GM19463 (cell line): ENCODE measurements around the gene HOXB2.
A peak's percentile ranks its signal among the peaks of the same experiment; 100 is the strongest.

Experiments used
- ATAC-seq: cut with Tn5 transposase; IDR thresholded peaks from one replicate; pipeline ENCODE4 v1.9.1; 2021; ENCODE audit warnings: mild to moderate bottlenecking, moderate library complexity; ENCODE audit not compliant: unreplicated experiment

The HOXB2 gene

DNA sequence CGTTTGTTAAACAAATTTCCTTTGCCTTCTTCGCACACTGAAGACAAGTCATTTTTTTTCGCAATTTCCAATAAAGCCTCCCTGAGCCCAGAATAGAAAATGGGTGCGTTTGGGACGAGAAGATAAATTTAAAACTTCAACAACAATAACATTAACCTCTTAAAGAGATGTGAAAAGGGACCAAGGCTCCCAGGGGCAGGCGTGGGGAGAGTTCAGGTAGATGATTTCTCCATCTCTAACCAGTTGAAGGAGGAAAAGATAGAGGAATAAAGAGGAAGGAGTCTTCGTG, 34.5 kb upstream of the HOXB2 start:
- no peak for ATAC-seq

DNA sequence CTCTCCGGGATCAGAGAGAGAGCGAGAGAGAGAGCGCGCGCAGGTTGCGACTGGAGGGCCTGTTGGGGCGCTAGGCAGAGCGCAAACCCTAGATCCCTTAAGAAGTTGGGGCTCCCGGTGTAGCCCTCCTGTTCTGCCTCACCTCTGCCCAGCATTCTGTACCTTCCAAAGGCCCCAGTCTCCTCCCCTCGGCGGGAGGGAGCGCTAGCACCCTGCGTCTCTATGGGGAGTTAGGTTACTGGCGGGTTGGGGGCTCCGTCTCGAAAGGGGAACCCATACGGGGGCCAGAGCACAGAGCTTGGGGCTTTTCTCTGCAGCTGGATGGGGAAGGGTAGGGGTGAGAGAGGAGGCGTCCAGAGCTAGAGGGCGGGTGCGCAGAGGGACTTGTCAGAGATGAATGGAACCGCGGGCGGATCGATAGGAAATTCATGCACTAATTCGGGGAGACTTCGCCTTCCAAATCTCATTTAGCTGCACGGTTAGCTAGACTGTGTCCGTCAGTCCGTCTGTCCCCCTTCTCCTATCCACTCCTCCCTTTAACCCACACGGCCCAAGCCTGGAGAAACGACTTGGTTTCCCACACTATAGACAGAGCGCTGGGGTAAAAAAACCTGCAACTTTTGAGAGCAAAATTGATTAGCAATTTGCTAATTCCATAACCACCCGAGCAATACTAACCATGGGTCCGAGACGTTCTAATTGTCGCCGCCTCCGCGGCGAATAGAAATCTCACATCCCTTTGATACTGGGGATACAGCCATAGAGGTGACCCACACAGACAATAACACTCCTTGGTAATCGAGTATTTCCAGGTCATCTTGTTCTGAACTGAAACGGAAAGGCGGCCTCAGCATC, 33.9 kb upstream of the HOXB2 start:
- ATAC-seq, result peak; percentile 34

DNA sequence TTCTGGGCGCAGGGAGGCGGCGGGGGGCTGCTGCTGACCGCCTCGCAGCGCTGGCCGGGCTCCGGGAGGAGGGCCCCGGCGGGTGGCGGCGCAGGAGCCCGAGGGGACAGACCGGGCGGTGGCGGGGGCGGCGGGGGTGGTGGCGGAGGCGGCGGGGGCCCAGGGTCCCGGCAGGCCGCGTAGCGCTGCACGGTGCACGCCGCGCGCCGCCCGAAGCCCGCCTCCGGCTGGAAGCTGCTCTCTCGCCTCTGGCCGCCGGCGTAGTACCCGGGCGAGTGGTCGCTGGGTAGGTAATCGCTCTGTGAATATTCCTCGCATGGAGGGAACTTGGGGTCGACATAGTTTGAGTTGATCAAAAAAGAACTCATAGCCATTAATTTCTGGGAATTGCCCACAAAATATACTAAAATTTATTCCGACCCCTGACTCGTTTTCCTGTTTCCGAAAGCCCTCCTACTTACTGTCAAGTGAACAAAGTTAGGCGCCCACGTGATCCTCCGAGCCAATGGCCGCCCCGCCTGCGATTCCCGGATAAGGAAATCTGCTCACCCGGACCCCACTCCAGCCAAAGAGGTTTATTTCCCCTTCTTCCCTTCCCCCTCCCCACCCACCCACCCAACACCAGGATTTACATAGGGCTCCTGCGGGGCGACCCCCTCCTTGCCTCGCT, 33.2 kb upstream of the HOXB2 start, which contains the start of gene HOXB4:
HOXB4 (minus strand) TSS at position 405 of the 670 bp plus-strand sequence; CDS start at position 374, 31 bp downstream.
- peak; percentile 44 for ATAC-seq

DNA sequence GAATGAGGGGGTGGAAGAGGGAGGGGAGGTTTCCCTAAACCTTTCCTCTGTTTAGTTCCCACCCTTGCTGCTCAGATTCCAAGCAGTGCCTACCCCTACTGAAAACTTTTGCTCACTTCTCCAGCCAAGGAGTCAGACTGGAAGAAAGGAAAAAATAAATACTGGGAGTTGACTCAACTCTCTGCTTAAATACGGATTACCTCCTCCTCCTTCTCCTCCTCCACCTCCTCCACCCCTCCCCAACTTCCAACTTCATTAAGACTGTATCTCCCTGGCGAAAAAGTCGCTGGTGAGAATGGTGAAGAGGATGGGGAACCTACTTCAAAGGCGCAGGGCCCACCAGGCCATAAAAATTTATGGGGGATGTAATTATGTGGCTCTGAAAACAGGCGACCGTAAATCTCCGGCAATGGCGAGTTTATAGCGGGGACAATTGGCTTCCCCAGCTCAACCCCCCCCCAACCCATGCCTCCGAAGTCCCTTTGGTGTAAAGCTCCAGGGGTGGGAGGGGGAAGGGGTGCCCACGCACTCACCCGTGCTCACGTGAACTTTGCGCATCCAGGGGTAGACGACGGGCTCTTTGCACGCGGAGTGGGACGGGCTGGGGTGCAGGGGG, 32.5 kb upstream of the HOXB2 start:
- ATAC-seq, result no peak

DNA sequence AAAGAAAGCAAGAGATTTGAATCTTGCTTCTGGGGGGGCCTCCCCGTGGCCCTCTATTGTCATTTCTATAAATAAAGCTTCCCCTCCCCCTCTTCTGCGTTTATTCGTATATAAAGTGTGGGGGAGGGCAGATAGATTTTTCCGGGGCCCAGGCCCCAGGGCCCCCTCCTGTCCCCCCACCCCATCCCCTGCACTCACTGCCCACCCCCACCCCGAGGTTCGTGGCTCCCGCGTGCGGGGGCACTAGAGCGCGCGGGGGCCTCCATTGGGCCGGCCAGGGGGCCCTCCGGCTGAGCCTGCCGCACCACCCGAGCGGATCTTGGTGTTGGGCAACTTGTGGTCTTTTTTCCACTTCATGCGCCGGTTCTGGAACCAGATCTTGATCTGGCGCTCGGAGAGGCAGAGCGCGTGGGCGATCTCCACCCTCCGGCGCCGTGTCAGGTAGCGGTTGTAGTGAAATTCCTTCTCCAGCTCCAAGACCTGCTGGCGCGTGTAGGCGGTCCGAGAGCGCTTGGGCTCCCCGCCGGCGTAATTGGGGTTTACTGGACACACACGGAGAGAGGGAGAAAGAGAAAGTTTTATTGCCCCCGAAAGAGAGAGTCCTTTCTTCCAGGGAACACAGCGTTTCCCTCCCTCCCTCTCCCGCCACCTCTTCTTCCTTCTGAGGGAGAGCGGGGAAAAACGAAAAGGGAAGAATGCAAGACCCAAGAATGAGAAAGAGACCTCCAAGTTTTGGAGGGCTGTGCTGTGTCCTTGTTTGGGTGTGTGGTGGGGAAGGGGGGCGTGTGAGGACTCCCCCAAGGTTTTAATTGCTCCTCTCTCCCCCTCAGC, 31.8 kb upstream of the HOXB2 start:
- no peak for ATAC-seq

GRCh38 chr17:48575673-48576478, 31.0 kb upstream of the HOXB2 start:
- no peak for ATAC-seq

DNA sequence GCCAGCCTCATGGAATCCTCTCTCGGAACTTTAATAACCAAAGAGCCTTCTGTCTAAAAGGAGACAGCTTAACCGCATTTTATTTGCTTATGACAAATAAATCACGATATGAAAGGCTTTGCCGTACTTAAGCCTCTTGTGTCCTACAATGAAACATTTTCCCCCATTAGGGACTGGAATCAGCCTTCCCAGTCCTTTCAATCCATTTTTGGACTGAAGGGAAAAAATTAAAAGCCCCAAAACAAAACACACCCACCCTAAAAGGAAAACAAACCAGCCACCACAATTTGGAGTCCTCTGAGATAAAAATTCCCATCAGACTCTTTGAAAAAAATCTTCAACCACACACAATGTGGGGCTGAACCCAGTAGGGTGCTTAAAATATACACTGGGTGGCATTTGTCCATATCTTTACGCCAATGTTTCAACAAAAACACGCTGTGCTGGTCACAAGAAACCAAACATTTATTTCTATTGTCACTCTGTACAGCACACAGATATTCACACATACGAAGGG, 30.2 kb upstream of the HOXB2 start:
- ATAC-seq, result no peak

DNA sequence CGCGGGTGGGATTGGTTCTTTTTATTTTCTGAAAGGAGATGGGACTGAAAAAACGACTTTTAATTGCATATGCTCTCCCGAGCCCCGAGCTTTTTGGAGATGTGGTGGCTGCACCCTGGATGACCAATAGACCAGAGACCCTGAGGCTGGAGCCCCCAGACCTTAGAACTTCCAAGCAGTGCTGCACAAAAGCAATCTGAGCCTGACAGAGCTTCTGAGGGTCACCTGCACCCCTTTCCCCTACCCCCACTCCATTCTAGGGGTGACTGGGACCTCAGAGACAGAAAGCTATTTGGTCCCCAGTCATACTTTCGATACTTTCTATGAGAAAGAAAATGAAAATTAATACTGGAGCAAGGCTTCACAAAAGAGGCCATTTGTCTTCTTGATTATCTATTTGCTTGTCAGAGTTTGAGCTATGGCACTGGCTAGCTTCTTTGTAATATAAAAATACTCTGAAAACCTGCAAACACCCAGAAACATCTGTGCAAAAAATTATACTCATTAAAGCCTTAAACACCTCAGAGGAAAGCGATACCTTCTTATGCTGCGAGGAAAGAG, 29.7 kb upstream of the HOXB2 start:
- no peak for ATAC-seq

DNA sequence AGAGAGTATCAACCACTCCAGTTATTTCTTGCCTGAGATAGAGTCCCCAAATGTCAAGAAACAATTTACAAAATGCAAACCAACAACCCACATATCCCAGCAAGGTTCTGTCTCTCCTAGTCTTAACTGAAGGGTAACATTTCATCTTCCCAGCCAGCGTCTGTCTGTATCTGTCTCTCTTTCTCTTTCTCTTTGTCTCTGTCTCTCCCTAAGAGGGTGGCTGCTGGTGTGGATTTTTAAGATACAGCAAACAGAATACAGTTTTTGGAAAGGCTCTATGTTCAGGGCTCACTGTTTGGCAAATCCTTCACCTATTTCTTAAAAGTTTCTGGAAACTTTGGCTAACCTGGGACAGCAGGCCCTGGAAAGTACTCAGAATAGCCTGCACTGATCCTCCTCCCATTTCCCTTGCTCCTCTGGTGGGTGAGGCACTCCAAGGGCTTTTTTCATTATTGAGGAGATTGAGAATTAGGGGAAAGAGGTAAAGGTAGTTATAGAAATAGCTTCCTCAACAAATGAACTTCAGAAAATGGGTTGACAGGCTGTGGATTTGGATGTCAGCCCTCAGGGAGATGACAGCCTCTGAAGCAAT, 27.0 kb upstream of the HOXB2 start:
- no peak for ATAC-seq

DNA sequence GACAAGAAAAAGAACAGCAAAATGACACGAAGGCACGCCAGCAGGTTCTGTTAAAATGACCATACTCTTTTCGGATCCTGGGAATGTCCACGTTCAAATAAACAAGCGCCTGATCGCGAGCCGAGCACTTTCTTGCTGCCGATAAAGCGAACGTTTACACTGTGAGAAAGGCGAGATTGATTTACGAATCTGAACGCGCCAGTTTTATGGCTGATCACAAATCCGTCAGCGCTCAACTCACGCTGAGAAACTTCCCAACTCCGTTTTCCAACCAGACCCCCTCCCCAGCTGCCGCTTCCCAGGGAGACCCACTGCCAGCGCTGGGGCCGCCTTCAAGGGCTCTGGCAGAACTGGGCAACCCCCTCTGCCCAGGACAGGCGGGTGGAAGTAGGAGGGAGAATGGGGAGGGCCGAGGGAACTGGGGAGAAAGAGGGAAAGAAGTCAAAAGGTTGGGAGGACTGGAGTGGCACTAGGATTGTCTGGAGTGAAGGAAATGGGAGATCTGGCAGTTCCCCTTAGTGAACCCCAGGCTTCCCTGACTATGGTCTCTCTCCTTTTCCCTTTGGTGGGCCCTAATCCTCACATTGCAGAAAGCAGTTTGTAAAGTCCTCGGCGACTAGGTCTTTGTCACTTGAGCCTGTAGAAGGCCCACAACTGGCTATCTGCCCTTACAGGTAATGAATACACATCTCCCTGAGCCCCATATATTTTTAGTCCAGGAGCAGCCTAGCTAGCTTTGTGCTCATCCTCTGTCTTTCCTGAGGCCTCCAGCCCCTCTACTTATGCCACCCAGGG, 26.3 kb upstream of the HOXB2 start:
- no peak for ATAC-seq

GRCh38 chr17:48570325-48571023, 25.6 kb upstream of the HOXB2 start:
- no peak for ATAC-seq

DNA sequence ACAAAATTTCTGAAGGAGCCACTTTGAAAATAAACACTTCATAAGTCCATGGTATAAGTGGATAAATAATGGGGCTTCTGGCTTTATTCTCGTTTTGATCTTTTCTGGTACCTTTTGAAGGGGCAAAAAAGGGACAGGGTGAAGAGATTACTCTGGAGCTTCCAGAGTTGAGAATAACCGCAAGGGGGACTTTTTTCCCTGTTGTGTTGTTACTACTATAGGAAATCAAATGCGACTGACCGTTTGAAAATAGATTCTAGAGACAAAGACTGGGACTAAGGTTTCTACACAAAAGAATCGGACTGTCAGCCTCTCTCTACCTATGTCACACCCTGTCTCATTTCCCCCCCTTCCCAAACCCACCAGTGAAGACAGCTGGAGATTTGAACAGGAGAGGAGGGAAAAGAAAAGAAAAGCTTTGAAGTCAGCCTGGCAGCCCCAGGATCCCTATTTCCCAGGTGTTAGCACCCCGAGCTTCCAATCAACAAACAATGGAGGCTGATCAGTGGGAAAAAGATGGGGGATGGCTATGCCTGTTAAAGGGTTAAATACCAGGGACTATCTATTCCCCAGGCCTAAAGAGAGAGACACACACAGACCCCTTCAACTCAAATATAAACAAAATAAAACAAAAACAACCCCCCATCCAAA, 24.9 kb upstream of the HOXB2 start:
- ATAC-seq, result no peak

GRCh38 chr17:48569240-48569582, 24.3 kb upstream of the HOXB2 start:
- no peak for ATAC-seq

DNA sequence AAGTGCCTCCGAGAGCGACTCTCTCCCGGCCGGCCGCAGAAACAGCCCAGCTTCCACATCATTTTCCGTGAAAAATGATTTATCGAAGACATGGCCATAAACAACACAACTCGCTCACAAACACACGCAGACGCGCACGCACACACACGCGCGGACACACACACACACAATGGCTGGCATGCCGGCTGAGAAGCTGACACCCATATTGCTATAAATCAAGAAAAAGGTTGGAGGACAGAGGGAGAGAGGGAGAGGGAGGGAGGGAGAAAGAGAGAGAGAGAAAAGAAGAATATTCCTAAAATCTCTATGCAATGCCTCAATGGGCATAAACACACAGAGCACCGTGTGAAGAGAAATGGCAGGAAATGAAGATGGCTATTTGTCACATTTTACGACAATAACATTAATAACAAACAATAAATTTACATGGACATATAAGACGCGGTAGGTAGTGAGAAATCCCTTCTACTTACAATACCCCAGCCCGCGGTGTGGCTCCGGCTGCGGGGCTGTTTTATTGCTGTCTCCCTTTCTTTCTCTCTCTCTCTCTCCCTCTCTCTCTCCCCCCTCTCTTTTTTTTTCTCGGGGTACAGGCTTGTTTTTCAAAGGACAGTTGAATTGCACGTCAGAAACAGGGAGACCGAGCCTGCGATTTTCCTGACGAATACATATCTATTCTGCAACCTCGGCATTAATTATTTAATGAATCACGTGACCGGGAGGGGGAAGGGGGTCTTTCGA, 23.8 kb upstream of the HOXB2 start:
- no peak for ATAC-seq

DNA sequence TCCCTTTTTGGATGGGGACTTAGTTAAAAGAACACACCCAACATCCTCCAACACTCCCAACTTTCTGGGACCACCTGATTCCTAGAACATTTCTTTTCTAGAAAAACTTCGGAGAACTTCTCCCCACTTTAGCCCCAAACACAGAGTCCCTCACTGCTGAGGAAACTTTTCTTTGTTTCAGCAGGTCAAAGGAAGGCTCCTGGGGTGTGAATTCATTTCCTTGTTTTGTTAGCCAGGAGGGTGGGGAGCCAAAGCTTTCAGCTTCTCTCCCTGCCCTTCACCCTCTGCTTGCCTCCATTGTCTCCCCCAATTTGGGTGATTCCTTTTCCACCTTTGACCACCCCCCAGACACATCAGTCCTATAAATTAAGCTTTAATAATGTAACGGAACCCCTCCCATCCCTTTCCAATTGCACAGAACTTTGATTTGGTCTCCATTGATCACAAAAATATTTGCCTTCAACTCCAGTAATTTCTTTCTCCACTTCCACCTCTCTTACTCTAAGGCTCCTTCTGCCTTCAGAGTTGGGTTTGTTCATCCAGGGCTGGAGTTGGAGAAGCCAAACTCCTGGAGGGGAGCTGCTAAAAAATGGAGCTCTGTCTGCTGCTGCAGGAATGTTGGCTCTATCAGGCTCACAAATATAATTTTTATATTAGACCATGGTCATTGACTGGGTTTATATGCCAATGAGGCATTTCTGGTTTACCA, 22.9 kb upstream of the HOXB2 start:
- ATAC-seq, result no peak

- ATAC-seq, result no peak
Observed at GRCh38 chr17:48567209-48567608, 22.3 kb upstream of the HOXB2 start.
